Neural cell (in vitro differentiated cells): ENCODE data around the gene OSBPL9. TPM values are rescaled to one million over a fixed set of nuclear protein-coding genes. Genes with fewer than 3 reads are reported as not detected.

Experiments
- H2AFZ ChIP-seq: fragments of 200-600, 300-800 bp; sonication (generic), shearing (Covaris generic); 2 replicates; pipeline ENCODE4 v1.6.0; 2014; ENCODE audit warnings: low read depth, mild to moderate bottlenecking, antibody characterized with exemption, low read length, moderate library complexity
- H3F3A ChIP-seq: fragments of 200-600 bp; shearing (Covaris generic); 2 replicates; pipeline ENCODE4 v1.6.1; 2016; ENCODE audit warnings: mild to moderate bottlenecking, moderate library complexity, mixed read lengths, antibody characterized with exemption, low read length; ENCODE audit not compliant: insufficient read depth, poor library complexity, severe bottlenecking
- H3K27ac ChIP-seq: fragments of 200-600, 300-800 bp; sonication (generic), shearing (Covaris generic); 2 replicates; pipeline ENCODE4 v1.5.1; 2014; ENCODE audit warnings: mild to moderate bottlenecking, low read length, moderate library complexity
- H3K27me3 ChIP-seq: fragments of 300-800, 200-600 bp; sonication (generic), shearing (Covaris generic); 2 replicates; pipeline ENCODE4 v1.6.0; 2014; ENCODE audit warnings: mild to moderate bottlenecking, low read depth, low read length, moderate library complexity; ENCODE audit not compliant: insufficient read depth
- H3K36me3 ChIP-seq: fragments of 300-800, 200-600 bp; sonication (generic), shearing (Covaris generic); 2 replicates; pipeline ENCODE4 v1.5.1; 2014; ENCODE audit warnings: mild to moderate bottlenecking, antibody characterized with exemption, low read length, moderate library complexity; ENCODE audit not compliant: insufficient read depth
- H3K4me2 ChIP-seq: fragments of 300-800, 200-600 bp; sonication (generic), shearing (Covaris generic); 2 replicates; pipeline ENCODE4 v1.6.0; 2014; ENCODE audit warnings: mild to moderate bottlenecking, low read length
- H3K4me3 ChIP-seq: fragments of 300-800, 200-600 bp; sonication (generic), shearing (Covaris generic); 2 replicates; pipeline ENCODE4 v1.5.1; 2014; ENCODE audit warnings: mild to moderate bottlenecking, low read length, moderate library complexity
- H3K79me2 ChIP-seq: fragments of 200-600 bp; shearing (Covaris generic); replicated peaks from 2 replicates; pipeline ENCODE4 v1.6.0; 2014; ENCODE audit warnings: mild to moderate bottlenecking, low read length, moderate library complexity; ENCODE audit not compliant: insufficient read depth
- H3K9ac ChIP-seq: fragments of 300-800, 200-600 bp; sonication (generic), shearing (Covaris generic); 2 replicates; pipeline ENCODE4 v1.6.1; 2016; ENCODE audit warnings: mild to moderate bottlenecking, low read length, mixed read lengths
- H3K9me2 ChIP-seq: fragments of 200-600 bp; shearing (Covaris generic); 2 replicates; pipeline ENCODE4 v1.6.1; 2016; ENCODE audit warnings: mild to moderate bottlenecking, low read length, mixed read lengths; ENCODE audit not compliant: insufficient read depth
- H3K9me3 ChIP-seq: fragments of 200-600, 300-800 bp; sonication (generic), shearing (Covaris generic); 2 replicates; pipeline ENCODE4 v1.6.1; 2016; ENCODE audit warnings: mild to moderate bottlenecking, mixed run types, low read length, moderate library complexity, mixed read lengths
- H4K20me1 ChIP-seq: fragments of 200-600 bp; shearing (Covaris generic); 2 replicates; pipeline ENCODE4 v1.6.1; 2016; ENCODE audit warnings: mild to moderate bottlenecking, mixed run types; ENCODE audit not compliant: insufficient read depth
- CTCF ChIP-seq: fragments of 450-650 bp; IDR thresholded peaks from 2 replicates; pipeline ENCODE4 v1.5.1; 2014; ENCODE audit warnings: antibody characterized with exemption, mild to moderate bottlenecking, moderate library complexity; ENCODE audit not compliant: poor library complexity, severe bottlenecking
- EP300 ChIP-seq: fragments of 450-650 bp; conservative IDR thresholded peaks from 2 replicates; pipeline ENCODE4 v1.6.1; 2014; ENCODE audit warnings: antibody characterized with exemption, mild to moderate bottlenecking, moderate library complexity; ENCODE audit not compliant: poor library complexity, severe bottlenecking
- EZH2 ChIP-seq: fragments of 200-600, 300-800 bp; shearing (Covaris generic), sonication (generic); IDR thresholded peaks from 2 replicates; pipeline ENCODE4 v1.6.1; 2014; ENCODE audit warnings: antibody characterized with exemption, low read length, borderline replicate concordance, mild to moderate bottlenecking; ENCODE audit not compliant: insufficient read depth, poor library complexity, severe bottlenecking
- MXI1 ChIP-seq: fragments of 450-650 bp; conservative IDR thresholded peaks from 2 replicates; pipeline ENCODE4 v1.6.1; 2014; ENCODE audit warnings: antibody characterized with exemption, mild to moderate bottlenecking; ENCODE audit not compliant: poor library complexity, severe bottlenecking
- POLR2AphosphoS5 ChIP-seq: IDR thresholded peaks from 2 replicates; pipeline ENCODE4 v1.6.1; 2012
- RAD21 ChIP-seq: fragments of 450-650 bp; conservative IDR thresholded peaks from 2 replicates; pipeline ENCODE4 v1.6.1; 2014; ENCODE audit warnings: antibody characterized with exemption, mild to moderate bottlenecking, moderate library complexity
- REST ChIP-seq: IDR thresholded peaks from 2 replicates; pipeline ENCODE4 v1.6.1; 2012; ENCODE audit warnings: borderline replicate concordance
- SMC3 ChIP-seq: fragments of 450-650 bp; conservative IDR thresholded peaks from 2 replicates; pipeline ENCODE4 v1.6.1; 2014; ENCODE audit warnings: antibody characterized with exemption, mild to moderate bottlenecking, moderate library complexity; ENCODE audit not compliant: poor library complexity
- TAF1 ChIP-seq: IDR thresholded peaks from 2 replicates; pipeline ENCODE4 v1.6.1; 2012; ENCODE audit warnings: low read depth
- polyA plus RNA-seq: library from polyadenylated mRNA; depleted of rRNA; stranded (reverse); fragments of >200 nt; gene quantifications from 2 replicates; pipeline ENCODE4 v1.2.3, GENCODE V29; 2014

OSBPL9 gene
- polyA plus RNA-seq, 1 donor from 2014 or later, result 117 TPM

- H3K79me2 ChIP-seq, result peaks cover 32% of the 10 kb centered on the region
- no peak overlapping the region for H3K4me2 ChIP-seq
- TF ChIP-seq TAF1 (no peak), RAD21 (no peak), MXI1 (no peak), SMC3 (no peak), POLR2AphosphoS5 (no peak), REST (no peak)
- peak overlapping the region; percentile 96 for H2AFZ ChIP-seq
- no peak overlapping the region for H3K4me3 ChIP-seq
- no peak overlapping the region for H3K27ac ChIP-seq
- no peaks in the 10 kb centered on the region for H3K27me3 ChIP-seq
- no peaks in the 10 kb centered on the region for H3K36me3 ChIP-seq
- H3K9me2 ChIP-seq, result no peaks in the 10 kb centered on the region
- H3K9me3 ChIP-seq, result no peaks in the 10 kb centered on the region
- no peaks in the 10 kb centered on the region for H4K20me1 ChIP-seq
- no peak overlapping the region for H3K9ac ChIP-seq
- H3F3A ChIP-seq, result no peaks in the 10 kb centered on the region
Measured at GRCh38 chr1:51615780-51616291, 1.1 kb upstream of the OSBPL9 start.

- H3K9me3 ChIP-seq, result no peaks in the 10 kb centered on the region
- no peaks in the 10 kb centered on the region for H3K27me3 ChIP-seq
- peak overlapping the region; percentile 90 for H3K4me2 ChIP-seq
- H3K36me3 ChIP-seq, result no peaks in the 10 kb centered on the region
- peaks cover 38% of the 10 kb centered on the region for H3K79me2 ChIP-seq
- no peaks in the 10 kb centered on the region for H4K20me1 ChIP-seq
- H3K9me2 ChIP-seq, result no peaks in the 10 kb centered on the region
- peak overlapping the region; percentile 95 for H3K27ac ChIP-seq
- peak overlapping the region; percentile 94 for H3K9ac ChIP-seq
- no peaks in the 10 kb centered on the region for H3F3A ChIP-seq
- TF ChIP-seq CTCF (no peak), RAD21 (no peak), POLR2AphosphoS5 (no peak), EP300 (no peak), MXI1 (no peak), EZH2 (no peak), REST (no peak), TAF1 (no peak), SMC3 (no peak)
- H3K4me3 ChIP-seq, result peak overlapping the region; percentile 93
- peak overlapping the region; percentile 96 for H2AFZ ChIP-seq
Measured at GRCh38 chr1:51616490-51616889, 402 bp upstream of the OSBPL9 start.
